ENCODE measurements around the gene CAMTA1.

DNA sequence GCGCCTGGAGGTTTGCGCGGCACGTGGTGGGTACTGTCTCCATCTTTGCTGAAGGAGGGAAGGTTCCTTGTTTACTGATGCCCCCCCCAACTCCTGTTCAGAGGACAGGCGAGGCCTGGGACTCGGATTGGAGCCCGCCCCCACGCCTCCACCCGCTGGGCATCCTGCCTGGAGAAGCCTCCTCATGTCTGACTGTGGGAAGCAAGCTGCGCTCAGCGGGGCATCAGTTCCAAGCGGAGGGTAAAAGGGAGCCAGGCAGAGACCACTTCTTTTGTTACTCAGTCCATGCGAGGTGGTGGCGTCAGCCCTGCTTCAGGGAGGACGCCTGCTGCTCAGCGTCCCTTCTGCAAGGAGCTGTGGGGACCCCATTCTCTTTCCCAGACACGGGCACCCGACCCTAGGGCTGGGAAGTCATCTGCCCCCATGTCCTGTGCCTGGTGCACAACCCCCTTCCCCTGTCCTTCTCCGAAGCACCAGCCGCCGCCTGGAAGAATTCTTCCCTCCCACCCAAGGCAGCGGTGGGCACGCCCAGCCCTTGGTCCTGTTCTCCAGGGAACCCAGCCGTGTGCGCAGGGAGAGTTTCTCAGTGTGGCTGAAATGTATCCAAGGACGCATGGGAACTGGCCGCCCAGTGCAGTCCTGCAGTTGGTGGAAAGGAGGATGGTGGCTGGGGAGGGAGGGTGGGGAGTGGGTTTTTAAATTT lies 414.0 kb downstream of the CAMTA1 start:
- TF ChIP-seq, protein P1, sequence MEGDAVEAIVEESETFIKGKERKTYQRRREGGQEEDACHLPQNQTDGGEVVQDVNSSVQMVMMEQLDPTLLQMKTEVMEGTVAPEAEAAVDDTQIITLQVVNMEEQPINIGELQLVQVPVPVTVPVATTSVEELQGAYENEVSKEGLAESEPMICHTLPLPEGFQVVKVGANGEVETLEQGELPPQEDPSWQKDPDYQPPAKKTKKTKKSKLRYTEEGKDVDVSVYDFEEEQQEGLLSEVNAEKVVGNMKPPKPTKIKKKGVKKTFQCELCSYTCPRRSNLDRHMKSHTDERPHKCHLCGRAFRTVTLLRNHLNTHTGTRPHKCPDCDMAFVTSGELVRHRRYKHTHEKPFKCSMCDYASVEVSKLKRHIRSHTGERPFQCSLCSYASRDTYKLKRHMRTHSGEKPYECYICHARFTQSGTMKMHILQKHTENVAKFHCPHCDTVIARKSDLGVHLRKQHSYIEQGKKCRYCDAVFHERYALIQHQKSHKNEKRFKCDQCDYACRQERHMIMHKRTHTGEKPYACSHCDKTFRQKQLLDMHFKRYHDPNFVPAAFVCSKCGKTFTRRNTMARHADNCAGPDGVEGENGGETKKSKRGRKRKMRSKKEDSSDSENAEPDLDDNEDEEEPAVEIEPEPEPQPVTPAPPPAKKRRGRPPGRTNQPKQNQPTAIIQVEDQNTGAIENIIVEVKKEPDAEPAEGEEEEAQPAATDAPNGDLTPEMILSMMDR (IDR thresholded peaks at IDR 0.05; ENCODE audit: insufficient read depth, low read length, poor library complexity, severe bottlenecking) = no peak
- TF ChIP-seq EZH2phosphoT487 (conservative IDR thresholded peaks at IDR 0.05; ENCODE audit: low read length) = no peak

Data from SU-DHL-6 (cell line).